ENCODE measurements around the gene ERMN.

DNA sequence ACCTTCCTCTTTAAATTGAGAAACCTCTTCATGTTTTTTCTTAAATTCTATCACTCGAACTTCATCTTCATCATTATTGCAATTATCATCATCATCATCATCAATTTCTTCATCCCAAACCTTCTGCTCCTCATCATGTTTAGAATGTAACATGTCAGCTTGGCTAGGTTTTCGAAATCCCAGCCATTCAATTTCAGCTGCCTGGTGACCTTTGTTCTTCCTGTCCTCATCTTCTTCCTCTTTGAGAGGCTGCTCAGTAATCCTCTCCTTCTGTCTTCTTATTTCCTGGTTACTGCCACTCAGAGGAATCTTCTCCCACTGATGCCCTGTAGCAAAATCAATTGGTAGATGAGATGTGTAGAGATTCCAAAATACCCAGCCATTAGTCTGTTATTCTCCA lies 4.2 kb downstream of the ERMN start:
- TF ChIP-seq, protein P1, sequence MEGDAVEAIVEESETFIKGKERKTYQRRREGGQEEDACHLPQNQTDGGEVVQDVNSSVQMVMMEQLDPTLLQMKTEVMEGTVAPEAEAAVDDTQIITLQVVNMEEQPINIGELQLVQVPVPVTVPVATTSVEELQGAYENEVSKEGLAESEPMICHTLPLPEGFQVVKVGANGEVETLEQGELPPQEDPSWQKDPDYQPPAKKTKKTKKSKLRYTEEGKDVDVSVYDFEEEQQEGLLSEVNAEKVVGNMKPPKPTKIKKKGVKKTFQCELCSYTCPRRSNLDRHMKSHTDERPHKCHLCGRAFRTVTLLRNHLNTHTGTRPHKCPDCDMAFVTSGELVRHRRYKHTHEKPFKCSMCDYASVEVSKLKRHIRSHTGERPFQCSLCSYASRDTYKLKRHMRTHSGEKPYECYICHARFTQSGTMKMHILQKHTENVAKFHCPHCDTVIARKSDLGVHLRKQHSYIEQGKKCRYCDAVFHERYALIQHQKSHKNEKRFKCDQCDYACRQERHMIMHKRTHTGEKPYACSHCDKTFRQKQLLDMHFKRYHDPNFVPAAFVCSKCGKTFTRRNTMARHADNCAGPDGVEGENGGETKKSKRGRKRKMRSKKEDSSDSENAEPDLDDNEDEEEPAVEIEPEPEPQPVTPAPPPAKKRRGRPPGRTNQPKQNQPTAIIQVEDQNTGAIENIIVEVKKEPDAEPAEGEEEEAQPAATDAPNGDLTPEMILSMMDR (IDR thresholded peaks at IDR 0.05): no peak
- TF ChIP-seq POLR2AphosphoS5 (IDR thresholded peaks at IDR 0.05; ENCODE audit: low read depth, low read length): no peak
- TF ChIP-seq, protein P2, sequence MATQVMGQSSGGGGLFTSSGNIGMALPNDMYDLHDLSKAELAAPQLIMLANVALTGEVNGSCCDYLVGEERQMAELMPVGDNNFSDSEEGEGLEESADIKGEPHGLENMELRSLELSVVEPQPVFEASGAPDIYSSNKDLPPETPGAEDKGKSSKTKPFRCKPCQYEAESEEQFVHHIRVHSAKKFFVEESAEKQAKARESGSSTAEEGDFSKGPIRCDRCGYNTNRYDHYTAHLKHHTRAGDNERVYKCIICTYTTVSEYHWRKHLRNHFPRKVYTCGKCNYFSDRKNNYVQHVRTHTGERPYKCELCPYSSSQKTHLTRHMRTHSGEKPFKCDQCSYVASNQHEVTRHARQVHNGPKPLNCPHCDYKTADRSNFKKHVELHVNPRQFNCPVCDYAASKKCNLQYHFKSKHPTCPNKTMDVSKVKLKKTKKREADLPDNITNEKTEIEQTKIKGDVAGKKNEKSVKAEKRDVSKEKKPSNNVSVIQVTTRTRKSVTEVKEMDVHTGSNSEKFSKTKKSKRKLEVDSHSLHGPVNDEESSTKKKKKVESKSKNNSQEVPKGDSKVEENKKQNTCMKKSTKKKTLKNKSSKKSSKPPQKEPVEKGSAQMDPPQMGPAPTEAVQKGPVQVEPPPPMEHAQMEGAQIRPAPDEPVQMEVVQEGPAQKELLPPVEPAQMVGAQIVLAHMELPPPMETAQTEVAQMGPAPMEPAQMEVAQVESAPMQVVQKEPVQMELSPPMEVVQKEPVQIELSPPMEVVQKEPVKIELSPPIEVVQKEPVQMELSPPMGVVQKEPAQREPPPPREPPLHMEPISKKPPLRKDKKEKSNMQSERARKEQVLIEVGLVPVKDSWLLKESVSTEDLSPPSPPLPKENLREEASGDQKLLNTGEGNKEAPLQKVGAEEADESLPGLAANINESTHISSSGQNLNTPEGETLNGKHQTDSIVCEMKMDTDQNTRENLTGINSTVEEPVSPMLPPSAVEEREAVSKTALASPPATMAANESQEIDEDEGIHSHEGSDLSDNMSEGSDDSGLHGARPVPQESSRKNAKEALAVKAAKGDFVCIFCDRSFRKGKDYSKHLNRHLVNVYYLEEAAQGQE (IDR thresholded peaks at IDR 0.05; ENCODE audit: insufficient read depth in 1 of 2, low read depth in 2 of 2, low read length in 1 of 2): no peak
- no peak for TF ChIP-seq TCF7L2 (IDR thresholded peaks at IDR 0.05; ENCODE audit: low read depth, low read length)
